K562 (cell line): ENCODE data around the gene CIAO2A. TPM values are rescaled to one million over a fixed set of nuclear protein-coding genes. Genes with fewer than 3 reads are reported as not detected.

Experiments used
- ATF3 ChIP-seq, 2 experiments: fragments of 450-650 bp in 1 of 2; sonication (generic) in 1 of 2; formaldehyde crosslinking in 1 of 2; IDR thresholded peaks in 1 of 2; conservative IDR thresholded peaks in 1 of 2; 2 replicates each; pipeline versions ENCODE4 v1.6.1 to v1.8.1; 2016 to 2023; ENCODE audit warnings: mild to moderate bottlenecking in 2 of 2, moderate library complexity in 2 of 2, inconsistent platforms in 1 of 2, missing genetic modification reagents in 1 of 2
- CCNT2 ChIP-seq: IDR thresholded peaks from 2 replicates; pipeline ENCODE4 v1.6.1; 2011; ENCODE audit warnings: borderline replicate concordance, low read depth, mild to moderate bottlenecking, moderate library complexity, mixed read lengths, low read length; ENCODE audit not compliant: insufficient read length; ENCODE audit errors: extremely low read depth
- CTBP1 ChIP-seq: fragments of 450-650 bp; IDR thresholded peaks from 2 replicates; pipeline ENCODE4 v1.6.1; 2016; ENCODE audit warnings: borderline replicate concordance
- ERF ChIP-seq: fragments of 450-650 bp; formaldehyde crosslinking; IDR thresholded peaks from 2 replicates; pipeline ENCODE4 v1.4.0; 2020; ENCODE audit warnings: mild to moderate bottlenecking, mixed read lengths
- KDM4B ChIP-seq, 2 experiments: fragments of 450-650 bp in 1 of 2; sonication (generic) in 1 of 2; IDR thresholded peaks; 2 replicates each; pipeline ENCODE4 v1.6.1; 2016 to 2017; ENCODE audit warnings: borderline replicate concordance in 2 of 2, antibody characterized with exemption in 1 of 2, low read depth in 1 of 2, mild to moderate bottlenecking in 1 of 2
- MCM7 ChIP-seq, 2 experiments: fragments of 450-650 bp; IDR thresholded peaks; 2 replicates each; pipeline ENCODE4 v1.6.1; 2016 to 2018
- SIN3A ChIP-seq, 2 experiments: fragments of 150-350 bp in 1 of 2; IDR thresholded peaks; 2 replicates each; pipeline ENCODE4 v1.6.1; 2011 to 2016; ENCODE audit warnings: borderline replicate concordance in 2 of 2, low read depth in 2 of 2, low read length in 2 of 2, mild to moderate bottlenecking in 2 of 2, moderate library complexity in 2 of 2; ENCODE audit not compliant: control insufficient read depth in 1 of 2
- TFE3 ChIP-seq: fragments of 450-650 bp; formaldehyde crosslinking; IDR thresholded peaks from 2 replicates; pipeline ENCODE4 v1.4.0; 2020; ENCODE audit warnings: mild to moderate bottlenecking, mixed read lengths
- ZBTB9 ChIP-seq: fragments of 450-650 bp; formaldehyde crosslinking; IDR thresholded peaks from 2 replicates; pipeline ENCODE4 v1.4.0; 2020; ENCODE audit warnings: mild to moderate bottlenecking, moderate library complexity
- ZC3H8 ChIP-seq: fragments of 450-650 bp; IDR thresholded peaks from 2 replicates; pipeline ENCODE4 v1.6.1; 2017
- ZNF217 ChIP-seq: sonication (generic); formaldehyde crosslinking; IDR thresholded peaks from 2 replicates; pipeline ENCODE4 v1.8.0; 2022; ENCODE audit warnings: mild to moderate bottlenecking, missing genetic modification reagents
- ZNF224 ChIP-seq: sonication (generic); formaldehyde crosslinking; IDR thresholded peaks from 2 replicates; pipeline ENCODE4 v1.8.0; 2022; ENCODE audit warnings: mild to moderate bottlenecking, missing genetic modification reagents
- ZNF696 ChIP-seq: fragments of 250-450 bp; sonication (Bioruptor Pico); conservative IDR thresholded peaks from 2 replicates; pipeline ENCODE4 v1.4.0; 2020; ENCODE audit warnings: mild to moderate bottlenecking, moderate library complexity
- polyA plus RNA-seq, 8 experiments: library from polyadenylated mRNA; depleted of rRNA in 4 of 8; stranded (reverse) in 5 of 8; unstranded in 3 of 8; fragments of >200 nt; fragmentation: Nextera tagmentation in 2 of 8; fragmentation: Illumina TruSeq in 1 of 8; extraction: Ambion mirVana in 2 of 8; extraction: Trizol in 1 of 8; gene quantifications; 2 replicates each; pipeline versions ENCODE4 v1.2.1 to v1.2.3, GENCODE V29; 2011 to 2014; ENCODE audit warnings: inconsistent platforms in 1 of 8, missing spikeins in 1 of 8
- total RNA-seq, 7 experiments: library from RNA; depleted of rRNA in 6 of 7; stranded (reverse); fragments of >200 nt in 6 of 7; fragmentation: Illumina TruSeq in 2 of 7; extraction: Trizol in 2 of 7; gene quantifications; 2 replicates each; pipeline versions ENCODE4 v1.2.1 to v1.2.3, GENCODE V29; 2011 to 2021; ENCODE audit warnings: low replicate concordance in 1 of 7
- TF ChIP-seq, protein P1 (sequence below): fragments of 450-650 bp; IDR thresholded peaks from 2 replicates; pipeline ENCODE4 v1.6.1; 2017; ENCODE audit warnings: mild to moderate bottlenecking, moderate library complexity

CIAO2A gene
- total and polyA plus RNA-seq, 9 of the 15 experiments (the other 6 are each of a cell fraction or from before 2014, with no cell fraction given) = 161 to 429 (median 313) TPM

GRCh38 chr15:64095795-64096667, 2.4 kb upstream of the CIAO2A start, which contains the start of gene SNX1 (continued):
- TF ChIP-seq, protein P1, sequence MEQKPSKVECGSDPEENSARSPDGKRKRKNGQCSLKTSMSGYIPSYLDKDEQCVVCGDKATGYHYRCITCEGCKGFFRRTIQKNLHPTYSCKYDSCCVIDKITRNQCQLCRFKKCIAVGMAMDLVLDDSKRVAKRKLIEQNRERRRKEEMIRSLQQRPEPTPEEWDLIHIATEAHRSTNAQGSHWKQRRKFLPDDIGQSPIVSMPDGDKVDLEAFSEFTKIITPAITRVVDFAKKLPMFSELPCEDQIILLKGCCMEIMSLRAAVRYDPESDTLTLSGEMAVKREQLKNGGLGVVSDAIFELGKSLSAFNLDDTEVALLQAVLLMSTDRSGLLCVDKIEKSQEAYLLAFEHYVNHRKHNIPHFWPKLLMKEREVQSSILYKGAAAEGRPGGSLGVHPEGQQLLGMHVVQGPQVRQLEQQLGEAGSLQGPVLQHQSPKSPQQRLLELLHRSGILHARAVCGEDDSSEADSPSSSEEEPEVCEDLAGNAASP = no peak
- no peak for TF ChIP-seq ZC3H8
- 0 out of 2 replicates have a peak, but pooled peaks have one; percentile 44 for TF ChIP-seq ZBTB9 (CRISPR knock-in tag)
- 0 out of 2 replicates have a peak, but pooled peaks have one; percentile 74 for TF ChIP-seq ERF
- TF ChIP-seq CCNT2 = peak; percentile 54
- no peak for TF ChIP-seq ATF3 (IDR thresholded peaks at IDR 0.05)
- TF ChIP-seq ATF3 (CRISPR knock-in tag; conservative IDR thresholded peaks at IDR 0.05) = peak; percentile 67
- no peak for TF ChIP-seq ZNF696 (CRISPR knock-in tag)
- TF ChIP-seq MCM7 (IDR thresholded peaks at IDR 0.05) = no peak
- TF ChIP-seq SIN3A (IDR thresholded peaks at IDR 0.05; ENCODE audit: borderline replicate concordance in 2 of 2, control insufficient read depth in 1 of 2, low read depth in 2 of 2, low read length in 2 of 2) = peak in 1 of 2 experiments; percentile 83; a peak in 1 of 4 replicates
- no peak for TF ChIP-seq TFE3 (CRISPR knock-in tag)
- 0 out of 4 replicates have a peak, but pooled peaks of 1 of the 2 experiments have one; percentile 47 for TF ChIP-seq KDM4B (IDR thresholded peaks at IDR 0.05; ENCODE audit: borderline replicate concordance in 2 of 2, low read depth in 1 of 2)
- TF ChIP-seq CTBP1 = peak; percentile 51; the same call in 1 of the 2 replicates
- no peak for TF ChIP-seq ZNF217
- peak; percentile 82 for TF ChIP-seq ZNF224
